Measurements from ENCODE around the gene PDE6H.
A peak's percentile ranks its signal among the peaks of the same experiment; 100 is the strongest.

PDE6H gene

DNA sequence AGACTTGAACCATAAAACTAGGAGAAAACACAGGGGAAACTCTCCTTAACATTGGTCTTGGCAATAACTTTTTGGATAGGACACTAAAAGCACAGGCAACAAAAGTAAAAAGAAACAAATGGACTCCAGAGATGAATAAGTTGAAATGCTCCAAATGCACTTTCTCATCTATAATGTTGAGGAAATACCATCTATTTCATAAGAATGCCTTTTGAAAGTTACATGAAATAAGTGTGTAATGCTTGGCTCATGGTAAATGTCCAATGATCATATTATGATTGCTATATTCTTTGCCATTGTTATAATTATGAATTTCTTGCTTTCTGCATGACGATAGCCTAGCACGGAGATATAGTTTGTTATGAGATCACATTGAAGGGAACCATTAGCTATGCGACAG, 19.8 kb downstream of the PDE6H start:
- TF ChIP-seq, protein P1, sequence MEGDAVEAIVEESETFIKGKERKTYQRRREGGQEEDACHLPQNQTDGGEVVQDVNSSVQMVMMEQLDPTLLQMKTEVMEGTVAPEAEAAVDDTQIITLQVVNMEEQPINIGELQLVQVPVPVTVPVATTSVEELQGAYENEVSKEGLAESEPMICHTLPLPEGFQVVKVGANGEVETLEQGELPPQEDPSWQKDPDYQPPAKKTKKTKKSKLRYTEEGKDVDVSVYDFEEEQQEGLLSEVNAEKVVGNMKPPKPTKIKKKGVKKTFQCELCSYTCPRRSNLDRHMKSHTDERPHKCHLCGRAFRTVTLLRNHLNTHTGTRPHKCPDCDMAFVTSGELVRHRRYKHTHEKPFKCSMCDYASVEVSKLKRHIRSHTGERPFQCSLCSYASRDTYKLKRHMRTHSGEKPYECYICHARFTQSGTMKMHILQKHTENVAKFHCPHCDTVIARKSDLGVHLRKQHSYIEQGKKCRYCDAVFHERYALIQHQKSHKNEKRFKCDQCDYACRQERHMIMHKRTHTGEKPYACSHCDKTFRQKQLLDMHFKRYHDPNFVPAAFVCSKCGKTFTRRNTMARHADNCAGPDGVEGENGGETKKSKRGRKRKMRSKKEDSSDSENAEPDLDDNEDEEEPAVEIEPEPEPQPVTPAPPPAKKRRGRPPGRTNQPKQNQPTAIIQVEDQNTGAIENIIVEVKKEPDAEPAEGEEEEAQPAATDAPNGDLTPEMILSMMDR (IDR thresholded peaks at IDR 0.05): no peak
- TF ChIP-seq ZFX (IDR thresholded peaks at IDR 0.05; ENCODE audit: borderline replicate concordance): no peak
- H3K27ac ChIP-seq: no peak overlapping the region

DNA sequence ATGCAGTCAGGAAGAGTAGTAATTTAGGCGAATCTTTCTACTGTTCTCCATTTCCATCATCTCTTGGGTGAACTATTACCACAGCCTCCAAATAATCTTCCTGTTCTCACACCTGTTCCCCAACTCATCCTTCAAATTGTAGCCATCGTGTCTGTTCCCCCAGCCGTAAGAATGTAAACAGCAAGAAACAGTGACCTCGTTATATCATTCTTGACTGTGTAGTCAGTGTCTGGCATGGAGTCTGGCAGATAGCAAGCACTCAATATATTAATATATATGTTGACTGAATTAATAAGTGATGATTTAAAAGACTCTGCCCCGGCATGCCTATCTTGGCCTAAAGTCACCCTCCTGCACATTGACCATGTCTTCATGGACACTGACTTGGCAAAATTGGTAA, 20.3 kb downstream of the PDE6H start:
- TF ChIP-seq ZFX (IDR thresholded peaks at IDR 0.05; ENCODE audit: borderline replicate concordance): no peak
- TF ChIP-seq, protein P1 (IDR thresholded peaks at IDR 0.05): no peak
- H3K27ac ChIP-seq: no peak overlapping the region

DNA sequence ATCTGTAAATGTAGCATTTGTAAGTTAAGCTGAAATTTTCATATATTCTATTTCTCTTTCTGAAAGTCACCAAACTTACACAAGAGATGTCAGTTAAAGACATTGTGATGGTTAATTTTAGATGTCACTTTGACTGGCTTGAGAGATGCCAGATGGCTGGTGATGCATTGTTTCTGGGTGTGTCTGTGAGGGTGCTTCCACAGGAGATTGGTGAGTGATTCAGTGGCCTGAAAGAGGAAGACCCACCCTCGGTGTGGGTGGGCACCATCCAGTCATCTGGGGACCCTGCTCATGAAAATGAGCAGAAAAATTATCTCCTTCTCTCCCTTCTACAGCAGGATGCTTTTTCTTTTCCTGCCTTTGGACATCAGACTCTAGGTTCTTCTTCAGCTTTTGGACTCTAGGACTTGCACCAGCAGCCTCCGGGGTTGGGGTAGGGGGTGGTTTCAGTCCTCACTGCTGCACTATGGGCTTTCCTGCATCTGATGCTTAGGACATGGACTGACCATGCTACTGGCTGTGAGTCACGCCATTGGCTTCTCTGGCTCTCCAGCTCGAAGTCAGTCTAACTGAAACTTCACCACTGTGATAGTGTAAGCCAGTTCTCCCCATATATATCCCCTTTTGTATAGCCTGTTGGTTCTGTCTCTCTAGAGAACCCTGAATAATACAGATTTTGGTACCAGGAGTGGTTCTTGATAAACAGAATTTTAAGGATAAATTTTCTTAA, 20.9 kb downstream of the PDE6H start:
- no peak overlapping the region for H3K27ac ChIP-seq
- no peak for TF ChIP-seq ZFX (IDR thresholded peaks at IDR 0.05; ENCODE audit: borderline replicate concordance)

DNA sequence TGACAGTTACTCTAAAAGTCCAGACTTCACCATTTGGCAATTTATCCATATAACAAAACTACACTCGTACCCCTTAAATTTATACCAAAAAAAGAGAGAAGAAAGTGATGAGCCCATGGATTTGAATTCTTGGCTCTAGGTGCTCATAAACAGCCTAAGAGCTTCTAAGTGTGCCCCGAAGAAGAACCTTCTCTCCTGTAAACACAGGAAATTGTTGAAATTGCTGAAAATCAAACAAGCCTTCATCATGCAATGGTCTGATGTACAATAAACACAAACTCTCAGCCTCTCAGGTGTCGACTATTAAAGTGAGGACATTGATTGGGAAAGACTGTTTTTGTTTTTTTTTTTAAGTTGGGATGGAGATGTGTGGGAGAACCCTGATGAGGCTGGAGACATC, 21.8 kb downstream of the PDE6H start:
- H3K27ac ChIP-seq: no peak overlapping the region
- TF ChIP-seq ZFX (IDR thresholded peaks at IDR 0.05; ENCODE audit: borderline replicate concordance): no peak
- TF ChIP-seq, protein P1 (IDR thresholded peaks at IDR 0.05): no peak

DNA sequence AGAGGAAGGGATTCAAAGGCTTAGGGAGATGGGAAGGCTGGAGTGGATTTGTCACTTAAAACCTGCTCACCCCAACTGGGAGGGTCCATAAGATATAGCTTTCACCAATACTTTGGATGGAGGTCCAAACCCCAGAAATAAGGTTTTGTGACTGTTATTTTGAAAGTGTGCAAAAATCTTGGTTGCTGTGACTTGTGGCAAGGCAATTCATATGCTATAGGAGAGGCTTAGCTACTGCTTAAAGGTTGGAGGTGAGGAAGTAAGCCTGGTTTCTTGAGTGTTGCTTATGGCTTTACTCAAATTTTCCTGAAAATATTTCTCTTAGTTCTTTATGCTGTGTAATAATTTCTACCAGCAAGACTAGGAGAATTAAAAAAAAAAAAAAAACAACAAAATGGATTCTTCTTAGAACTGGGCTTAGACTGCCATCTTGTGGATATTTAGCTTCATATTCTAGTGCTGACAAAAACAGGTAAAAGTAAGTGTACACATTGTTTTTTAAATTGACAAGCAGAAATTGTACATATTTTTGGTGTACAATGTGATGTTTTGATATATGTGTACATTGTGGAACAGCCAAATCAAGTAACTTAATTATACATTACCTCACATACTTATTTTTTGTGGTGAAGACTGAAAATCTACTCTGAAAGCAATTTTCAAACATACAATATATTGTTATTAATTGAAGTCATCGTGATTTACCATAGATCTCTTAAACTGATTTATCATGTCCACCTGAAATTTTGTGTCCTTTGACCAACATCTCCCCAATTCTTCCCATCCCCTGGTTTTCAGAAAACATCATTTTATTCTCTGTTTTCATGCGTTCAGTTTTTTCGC, 23.0 kb downstream of the PDE6H start:
- no peak overlapping the region for H3K27ac ChIP-seq
- TF ChIP-seq ZFX (IDR thresholded peaks at IDR 0.05; ENCODE audit: borderline replicate concordance): no peak
- TF ChIP-seq, protein P1 (IDR thresholded peaks at IDR 0.05): peak; percentile 86

DNA sequence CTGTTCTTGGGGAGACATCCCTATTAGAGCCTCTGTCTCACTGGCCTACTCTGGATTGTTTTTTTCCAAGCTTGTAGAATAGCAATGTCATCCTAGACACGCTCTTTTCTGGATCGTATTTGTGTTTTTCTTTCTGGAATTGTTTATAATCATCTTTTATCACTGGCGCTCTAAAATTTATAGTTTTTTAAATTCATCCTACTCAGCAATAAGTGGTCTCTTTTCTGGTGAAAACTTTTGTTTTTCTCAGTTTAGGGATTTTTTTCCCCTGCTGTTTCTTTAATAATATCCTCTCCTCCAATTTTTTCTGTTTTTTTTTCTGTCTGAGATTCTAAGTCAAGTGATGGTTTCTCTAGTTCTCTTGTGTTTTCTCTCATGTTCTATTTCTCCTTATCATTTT, 25.2 kb downstream of the PDE6H start:
- no peak overlapping the region for H3K27ac ChIP-seq
- no peak for TF ChIP-seq ZFX (IDR thresholded peaks at IDR 0.05; ENCODE audit: borderline replicate concordance)
- TF ChIP-seq, protein P1 (IDR thresholded peaks at IDR 0.05): no peak

GRCh38 chr12:14999021-14999694, 26.3 kb downstream of the PDE6H start:
- H3K27ac ChIP-seq: no peak overlapping the region
- TF ChIP-seq, protein P1 (IDR thresholded peaks at IDR 0.05): no peak

Data from 22Rv1 (cell line).